CD4-positive, alpha-beta T cell treated with Interleukin-17A for 4 hours (primary cell): ENCODE measurements around the gene RAB15.

Source experiments
- DNase-seq: peaks from one replicate; pipeline ENCODE4 v3.0.0-alpha.2; 2020; ENCODE audit warnings: mixed read lengths

RAB15 gene

GRCh38 chr14:64954491-64955240 is 17.5 kb downstream of the RAB15 start:
- no peak for DNase-seq

- DNase-seq = no peak
These were observed 18.5 kb downstream of the RAB15 start for GRCh38 chr14:64953661-64954060.

- DNase-seq = no peak
These were observed 18.9 kb downstream of the RAB15 start for GRCh38 chr14:64953310-64953654.

GRCh38 chr14:64952598-64953309 is 19.4 kb downstream of the RAB15 start:
- no peak for DNase-seq

- DNase-seq = no peak
These were observed 20.4 kb downstream of the RAB15 start for GRCh38 chr14:64951724-64952123.

- DNase-seq = no peak
These were observed 20.8 kb downstream of the RAB15 start for GRCh38 chr14:64951291-64951690.

GRCh38 chr14:64950889-64951288 is 21.2 kb downstream of the RAB15 start:
- DNase-seq = no peak

- DNase-seq = no peak
These were observed 23.4 kb downstream of the RAB15 start for GRCh38 chr14:64948612-64949210.

- DNase-seq = no peak
These were observed 24.2 kb downstream of the RAB15 start for GRCh38 chr14:64947710-64948611.

- DNase-seq = no peak
These were observed 25.7 kb downstream of the RAB15 start for GRCh38 chr14:64946310-64947045.

- DNase-seq = no peak
These were observed 26.5 kb downstream of the RAB15 start for GRCh38 chr14:64945431-64946178.

GRCh38 chr14:64944861-64945260 is 27.3 kb downstream of the RAB15 start:
- no peak for DNase-seq

- no peak for DNase-seq
These were observed 28.1 kb downstream of the RAB15 start for GRCh38 chr14:64944041-64944440.

- DNase-seq = no peak
These were observed 28.6 kb downstream of the RAB15 start for GRCh38 chr14:64943556-64943955.

GRCh38 chr14:64942531-64943111 is 29.5 kb downstream of the RAB15 start, which contains the start of gene GPX2:
Gene GPX2 (minus strand): TSS chr14:64942745. CDS start chr14:64942726, 19 bp downstream.
- no peak for DNase-seq

GRCh38 chr14:64940336-64940910 is 31.7 kb downstream of the RAB15 start:
- no peak for DNase-seq

GRCh38 chr14:64939817-64940190 is 32.3 kb downstream of the RAB15 start:
- no peak for DNase-seq

- DNase-seq = no peak
These were observed 32.9 kb downstream of the RAB15 start for GRCh38 chr14:64938972-64939816.

GRCh38 chr14:64937821-64938193 is 34.3 kb downstream of the RAB15 start:
- DNase-seq = no peak
